Trophoblast cell (in vitro differentiated cells and primary cell): ENCODE measurements around the gene SAP25.

ENCODE experiments used
- DNase-seq, 2 donors: peaks; one replicate each; pipeline ENCODE4 v3.0.0-alpha.2; 2016
- H2AFZ ChIP-seq: 2 replicates; pipeline ENCODE4 v1.6.1; 2013; ENCODE audit warnings: low read length, moderate library complexity, mild to moderate bottlenecking; ENCODE audit not compliant: insufficient read depth, poor library complexity
- H2AK5ac ChIP-seq: 2 replicates; pipeline ENCODE4 v1.6.1; 2013; ENCODE audit warnings: mild to moderate bottlenecking, low read length
- H2BK120ac ChIP-seq: 2 replicates; pipeline ENCODE4 v1.6.1; 2013; ENCODE audit warnings: low read length, mild to moderate bottlenecking, moderate library complexity; ENCODE audit not compliant: insufficient read depth, poor library complexity
- H2BK12ac ChIP-seq: 2 replicates; pipeline ENCODE4 v1.6.1; 2013; ENCODE audit warnings: mild to moderate bottlenecking, low read length, moderate library complexity
- H2BK5ac ChIP-seq: 2 replicates; pipeline ENCODE4 v1.6.1; 2013; ENCODE audit warnings: low read length, low read depth, moderate library complexity, mild to moderate bottlenecking; ENCODE audit not compliant: poor library complexity
- H3K14ac ChIP-seq: 2 replicates; pipeline ENCODE4 v1.6.1; 2013; ENCODE audit warnings: mild to moderate bottlenecking, low read length
- H3K18ac ChIP-seq: 2 replicates; pipeline ENCODE4 v1.6.1; 2013; ENCODE audit warnings: mild to moderate bottlenecking, low read length
- H3K23ac ChIP-seq: 2 replicates; pipeline ENCODE4 v1.6.1; 2013; ENCODE audit warnings: low read length
- H3K27ac ChIP-seq: 2 replicates; pipeline ENCODE4 v1.5.1; 2013; ENCODE audit warnings: low read depth, mild to moderate bottlenecking, inconsistent platforms, low read length, moderate library complexity
- H3K27me3 ChIP-seq: 2 replicates; pipeline ENCODE4 v1.6.1; 2013; ENCODE audit warnings: inconsistent platforms, mild to moderate bottlenecking, low read length, moderate library complexity; ENCODE audit not compliant: insufficient read depth
- H3K36me3 ChIP-seq, 2 experiments: 1 replicate in 1 of 2; 2 replicates in 1 of 2; pipeline ENCODE4 v1.6.1; 2013; ENCODE audit warnings: low read length in 2 of 2, mild to moderate bottlenecking in 2 of 2, moderate library complexity in 1 of 2; ENCODE audit not compliant: insufficient read depth in 2 of 2, control insufficient read depth in 1 of 2
- H3K4ac ChIP-seq: 2 replicates; pipeline ENCODE4 v1.6.1; 2013; ENCODE audit warnings: low read depth, mild to moderate bottlenecking, low read length, moderate library complexity
- H3K4me1 ChIP-seq, 2 experiments: 1 replicate in 1 of 2; 2 replicates in 1 of 2; pipeline ENCODE4 v1.6.1; 2013; ENCODE audit warnings: low read length in 2 of 2, mild to moderate bottlenecking in 2 of 2, moderate library complexity in 1 of 2; ENCODE audit not compliant: insufficient read depth in 2 of 2, control insufficient read depth in 1 of 2
- H3K4me2 ChIP-seq: 2 replicates; pipeline ENCODE4 v1.6.1; 2013; ENCODE audit warnings: inconsistent platforms, mild to moderate bottlenecking, low read length, moderate library complexity
- H3K4me3 ChIP-seq: 2 replicates; pipeline ENCODE4 v1.5.1; 2013; ENCODE audit warnings: mild to moderate bottlenecking, low read depth, low read length, inconsistent platforms
- H3K79me1 ChIP-seq: one replicate; pipeline ENCODE4 v1.6.1; 2013; ENCODE audit warnings: low read length
- H3K79me2 ChIP-seq: 2 replicates; pipeline ENCODE4 v1.6.1; 2013; ENCODE audit warnings: low read length, mild to moderate bottlenecking; ENCODE audit not compliant: control insufficient read depth, insufficient read depth, poor library complexity
- H3K9ac ChIP-seq: 2 replicates; pipeline ENCODE4 v1.6.1; 2013; ENCODE audit warnings: mild to moderate bottlenecking, low read length
- H3K9me3 ChIP-seq: 2 replicates; pipeline ENCODE4 v1.6.1; 2013; ENCODE audit warnings: low read depth, mild to moderate bottlenecking, control low read depth, inconsistent platforms, low read length; ENCODE audit not compliant: insufficient read depth
- H4K12ac ChIP-seq: 2 replicates; pipeline ENCODE4 v1.6.1; 2013; ENCODE audit warnings: low read depth, mild to moderate bottlenecking, low read length, moderate library complexity
- H4K8ac ChIP-seq: 2 replicates; pipeline ENCODE4 v1.6.1; 2013; ENCODE audit warnings: low read depth, mild to moderate bottlenecking, low read length, moderate library complexity
- H4K91ac ChIP-seq: one replicate; pipeline ENCODE4 v1.6.1; 2013; ENCODE audit warnings: low read depth, mild to moderate bottlenecking, low read length, moderate library complexity
- WGBS: extraction: QIAGEN DNeasy Blood & Tissue Kit; methylation state at CpG from one replicate; pipeline ENCODE4 v1.1.7; 2013; ENCODE audit warnings: missing lambda C conversion rate; ENCODE audit not compliant: insufficient read length, insufficient coverage; ENCODE audit errors: extremely low coverage; 5-methylcytosine and 5-hydroxymethylcytosine counted together

SAP25 gene

GRCh38 chr7:100590077-100590737 lies 16.5 kb upstream of the SAP25 start:
- Histone ChIP-seq H3K23ac (no peak overlapping the region), H3K4me1 (peaks cover 0 to 2% of the 10 kb centered on the region in 2 experiments), H3K9ac (peak overlapping the region; percentile 21), H3K27ac (no peak overlapping the region), H3K4ac (no peak overlapping the region), H3K18ac (no peak overlapping the region), H2AFZ (no peak overlapping the region), H2AK5ac (no peak overlapping the region), H2BK12ac (no peak overlapping the region), H3K27me3 (no peaks in the 10 kb centered on the region), H3K14ac (no peak overlapping the region), H4K91ac (no peak overlapping the region), H2BK5ac (no peak overlapping the region), H3K4me3 (no peak overlapping the region), H3K36me3 (no peaks in the 10 kb centered on the region), H3K4me2 (no peak overlapping the region), H4K12ac (no peak overlapping the region), H3K79me2 (peaks cover 2% of the 10 kb centered on the region), H3K9me3 (no peaks in the 10 kb centered on the region), H2BK120ac (no peak overlapping the region), H3K79me1 (peaks cover 11% of the 10 kb centered on the region), H4K8ac (no peak overlapping the region)
- no peak for DNase-seq
- WGBS = no CpG with 5 or more reads among the region's 20 CpGs

- Histone ChIP-seq H3K79me1 (peaks cover 14% of the 10 kb centered on the region), H2AK5ac (no peak overlapping the region), H2BK12ac (no peak overlapping the region), H3K79me2 (peaks cover 2% of the 10 kb centered on the region), H3K4me1 (peaks cover 2 to 8% of the 10 kb centered on the region in 2 experiments), H3K9ac (no peak overlapping the region), H3K27me3 (no peaks in the 10 kb centered on the region), H4K8ac (no peak overlapping the region), H3K27ac (no peak overlapping the region), H2BK120ac (no peak overlapping the region), H2AFZ (no peak overlapping the region), H3K4ac (no peak overlapping the region), H2BK5ac (no peak overlapping the region), H3K18ac (no peak overlapping the region), H4K12ac (no peak overlapping the region), H3K4me2 (no peak overlapping the region), H3K4me3 (no peak overlapping the region), H3K36me3 (no peaks in the 10 kb centered on the region), H3K23ac (no peak overlapping the region), H3K14ac (no peak overlapping the region), H4K91ac (no peak overlapping the region), H3K9me3 (no peaks in the 10 kb centered on the region)
- no CpG with 5 or more reads among the region's 7 CpGs for WGBS
- no peak for DNase-seq
Observed at GRCh38 chr7:100589341-100589947, 15.7 kb upstream of the SAP25 start.

- Histone ChIP-seq H3K79me2 (peaks cover 6% of the 10 kb centered on the region), H2BK12ac (no peak overlapping the region), H3K18ac (no peak overlapping the region), H3K4ac (no peak overlapping the region), H3K14ac (no peak overlapping the region), H2BK120ac (no peak overlapping the region), H2BK5ac (no peak overlapping the region), H3K4me3 (no peak overlapping the region), H3K79me1 (peaks cover 17% of the 10 kb centered on the region), H3K23ac (no peak overlapping the region), H4K12ac (no peak overlapping the region), H2AK5ac (no peak overlapping the region), H4K91ac (no peak overlapping the region), H3K27me3 (no peaks in the 10 kb centered on the region), H3K27ac (no peak overlapping the region), H3K4me1 (peaks cover 10 to 17% of the 10 kb centered on the region in 2 experiments), H3K9me3 (no peaks in the 10 kb centered on the region), H4K8ac (no peak overlapping the region), H3K36me3 (peaks cover 3% of the 10 kb centered on the region in 2 experiments), H2AFZ (no peak overlapping the region), H3K4me2 (no peak overlapping the region), H3K9ac (no peak overlapping the region)
- no CpG with 5 or more reads among the region's 1 CpG for WGBS
- DNase-seq = peak in 1 of 2 donors; percentile 31
Observed at GRCh38 chr7:100588438-100588837, 14.7 kb upstream of the SAP25 start.

- H2BK12ac ChIP-seq = peak within 1 kb of the TSS; percentile 47
- DNase-seq = peak; percentile 100
Observed at GRCh38 chr7:100586266-100587025, 12.7 kb upstream of the SAP25 start, which contains the start of gene FBXO24. TSS of gene FBXO24 (plus strand) at chr7:100586328. CDS start at chr7:100586626, 298 bp downstream.

More at GRCh38 chr7:100586266-100587025, 12.7 kb upstream of the SAP25 start, which contains the start of gene FBXO24:
- WGBS = no CpG with 5 or more reads among the region's 53 CpGs
- H3K79me1 ChIP-seq = peaks cover 17% of the 10 kb centered on the region
- H2AK5ac ChIP-seq = no peak within 1 kb of the TSS
- H3K4me3 ChIP-seq = peak within 1 kb of the TSS; percentile 94
- H3K27me3 ChIP-seq = no peaks in the 10 kb centered on the region
- peak within 1 kb of the TSS; percentile 94 for H4K12ac ChIP-seq
- H2AFZ ChIP-seq = peak within 1 kb of the TSS; percentile 89
- H3K9me3 ChIP-seq = no peaks in the 10 kb centered on the region
- H3K36me3 ChIP-seq = peaks cover 16 to 17% of the 10 kb centered on the region in 2 experiments
- peak within 1 kb of the TSS; percentile 84 for H2BK120ac ChIP-seq
- H2BK5ac ChIP-seq = peak within 1 kb of the TSS; percentile 93
- H3K14ac ChIP-seq = peak within 1 kb of the TSS; percentile 99
- peak within 1 kb of the TSS; percentile 99 for H4K91ac ChIP-seq
- H3K23ac ChIP-seq = no peak within 1 kb of the TSS
- peak within 1 kb of the TSS; percentile 98 for H3K18ac ChIP-seq
- peaks cover 6% of the 10 kb centered on the region for H3K79me2 ChIP-seq
- H3K9ac ChIP-seq = peak within 1 kb of the TSS; percentile 94
- peak within 1 kb of the TSS; percentile 99 for H4K8ac ChIP-seq
- H3K4me1 ChIP-seq = peaks cover 12 to 21% of the 10 kb centered on the region in 2 experiments
- peak within 1 kb of the TSS; percentile 91 for H3K4me2 ChIP-seq
- peak within 1 kb of the TSS; percentile 91 for H3K4ac ChIP-seq
- H3K27ac ChIP-seq = peak within 1 kb of the TSS; percentile 97
